HepG2 (cell line): ENCODE data around the gene FLAD1. TPM values are rescaled to one million over a fixed set of nuclear protein-coding genes. Genes with fewer than 3 reads are reported as not detected.

Source experiments
- ATAC-seq: fragments of 200-7000 bp; cut with Tn5 transposase; 3 replicates; pipeline ENCODE4 v1.9.1; 2020; ENCODE audit warnings: mild to moderate bottlenecking, moderate library complexity
- BruUV-seq: library from RNA; stranded (reverse); fragments of 400-500 nt; replicated peaks from 2 replicates; lab custom pipeline; 2021; lab: Mats Ljungman, UMichigan
- CTCF ChIA-PET: fragments of 300-600 bp; formaldehyde crosslinking; extraction: SDS; loops from one replicate; lab custom pipeline; 2021; ENCODE audit warnings: low total read pairs, inconsistent platforms, low intra/inter-chr PET ratio; lab: Yijun Ruan, JAX
- POLR2A ChIA-PET: fragments of 350-600 bp; sonication (Branson Sonifier 250); formaldehyde crosslinking; loops from one replicate; lab custom pipeline; 2020; ENCODE audit warnings: antibody characterized with exemption, inconsistent platforms; lab: Yijun Ruan, JAX
- DNase-seq: peaks from one replicate; pipeline ENCODE4 v3.0.0-alpha.2; 2015; ENCODE audit warnings: low spot score
- FAIRE-seq: peaks from 3 replicates; lab custom pipeline; 2011; peaks lifted over from hg19 to GRCh38; lab: Jason Lieb, UNC
- H2AFZ ChIP-seq: one replicate; pipeline ENCODE4 v1.6.1; 2011; ENCODE audit warnings: low read length, inconsistent platforms
- H3K27ac ChIP-seq: fragments of 300-600 bp; 3 replicates; pipeline ENCODE4 v1.8.0; 2011; ENCODE audit warnings: mixed run types, mild to moderate bottlenecking, mixed read lengths, low read length, inconsistent platforms; ENCODE audit not compliant: insufficient read depth; ENCODE audit errors: extremely low read length
- H3K27me3 ChIP-seq, 2 experiments: fragments of 200-600 bp in 1 of 2; 2 replicates in 1 of 2; 3 replicates in 1 of 2; pipeline versions ENCODE4 v1.6.0 to v1.8.0; 2011; ENCODE audit warnings: low read length in 2 of 2, mild to moderate bottlenecking in 2 of 2, moderate library complexity in 2 of 2, inconsistent platforms in 1 of 2; ENCODE audit not compliant: insufficient read depth in 2 of 2, control insufficient read depth in 1 of 2
- H3K36me3 ChIP-seq, 2 experiments: fragments of 200-600 bp in 1 of 2; replicated peaks in 1 of 2; 2 replicates in 1 of 2; 3 replicates in 1 of 2; pipeline versions ENCODE4 v1.5.1 to v1.8.0; 2011; ENCODE audit warnings: low read length in 2 of 2, inconsistent platforms in 1 of 2; ENCODE audit not compliant: insufficient read depth in 2 of 2, control insufficient read depth in 1 of 2
- H3K4me1 ChIP-seq: 2 replicates; pipeline ENCODE4 v1.5.1; 2012; ENCODE audit warnings: low read length, inconsistent platforms; ENCODE audit not compliant: insufficient read depth
- H3K4me2 ChIP-seq: 2 replicates; pipeline ENCODE4 v1.6.0; 2011; ENCODE audit warnings: low read depth, low read length, inconsistent platforms
- H3K4me3 ChIP-seq, 3 experiments: fragments of 200-600 bp in 1 of 3; sonication (generic), shearing (Covaris generic) in 1 of 3; replicated peaks in 1 of 3; 2 replicates each; pipeline ENCODE4 v1.5.1; 2011 to 2016; ENCODE audit warnings: low read length in 3 of 3, inconsistent platforms in 2 of 3, low read depth in 2 of 3, mild to moderate bottlenecking in 2 of 3, control low read depth in 1 of 3, mixed read lengths in 1 of 3; ENCODE audit not compliant: insufficient read depth in 1 of 3
- H3K79me2 ChIP-seq: one replicate; pipeline ENCODE4 v1.6.1; 2011; ENCODE audit warnings: low read length, inconsistent platforms; ENCODE audit not compliant: insufficient read depth
- H3K9ac ChIP-seq: 2 replicates; pipeline ENCODE4 v1.6.0; 2011; ENCODE audit warnings: mild to moderate bottlenecking, low read depth, low read length, inconsistent platforms; ENCODE audit not compliant: insufficient read depth
- H3K9me3 ChIP-seq: 2 replicates; pipeline ENCODE4 v1.5.1; 2012; ENCODE audit warnings: mild to moderate bottlenecking, low read length
- H4K20me1 ChIP-seq: 2 replicates; pipeline ENCODE4 v1.6.0; 2011; ENCODE audit warnings: inconsistent platforms, mild to moderate bottlenecking, low read length, moderate library complexity; ENCODE audit not compliant: insufficient read depth
- ARID5B ChIP-seq: IDR thresholded peaks from 2 replicates; pipeline ENCODE4 v1.4.0; 2020; ENCODE audit warnings: mild to moderate bottlenecking, missing genetic modification reagents
- CHD4 ChIP-seq: fragments of 200-600 bp; sonication (generic); IDR thresholded peaks from 2 replicates; pipeline ENCODE4 v1.7.0; 2017; ENCODE audit warnings: mild to moderate bottlenecking, low read length, borderline replicate concordance
- EED ChIP-seq: sonication (generic); formaldehyde crosslinking; IDR thresholded peaks from 2 replicates; pipeline ENCODE4 v1.5.0; 2020; ENCODE audit warnings: mild to moderate bottlenecking, missing genetic modification reagents
- GTF3A ChIP-seq: sonication (generic); formaldehyde crosslinking; conservative IDR thresholded peaks from 2 replicates; pipeline ENCODE4 v1.4.0; 2020; ENCODE audit warnings: mild to moderate bottlenecking, missing genetic modification reagents
- HCFC1 ChIP-seq: fragments of 150-350 bp; IDR thresholded peaks from 2 replicates; pipeline ENCODE4 v1.6.1; 2014; ENCODE audit warnings: low read depth, low read length
- NCOA2 ChIP-seq: sonication (generic); formaldehyde crosslinking; IDR thresholded peaks from 2 replicates; pipeline ENCODE4 v1.8.0; 2022; ENCODE audit warnings: inconsistent platforms
- REL ChIP-seq: sonication (generic); formaldehyde crosslinking; conservative IDR thresholded peaks from 2 replicates; pipeline ENCODE4 v1.8.0; 2022; ENCODE audit warnings: mild to moderate bottlenecking, missing genetic modification reagents, moderate library complexity
- RFXANK ChIP-seq: IDR thresholded peaks from 2 replicates; pipeline ENCODE4 v1.6.1; 2016
- SOX13 ChIP-seq, 3 experiments: fragments of 450-650 bp in 1 of 3; sonication (generic) in 1 of 3; formaldehyde crosslinking in 1 of 3; IDR thresholded peaks in 2 of 3; conservative IDR thresholded peaks in 1 of 3; 2 replicates each; pipeline versions ENCODE4 v1.5.0 to v1.6.1; 2016 to 2020; ENCODE audit warnings: antibody characterized with exemption in 1 of 3, mild to moderate bottlenecking in 1 of 3, missing compliant biosample characterization in 1 of 3, missing genetic modification reagents in 1 of 3, moderate library complexity in 1 of 3
- YEATS2 ChIP-seq: sonication (generic); formaldehyde crosslinking; IDR thresholded peaks from 2 replicates; pipeline ENCODE4 v1.4.0; 2020; ENCODE audit warnings: missing genetic modification reagents, borderline replicate concordance
- ZBTB37 ChIP-seq: sonication (generic); formaldehyde crosslinking; IDR thresholded peaks from 2 replicates; pipeline ENCODE4 v1.4.0; 2020; ENCODE audit warnings: mild to moderate bottlenecking, missing genetic modification reagents
- ZC3H13 ChIP-seq: sonication (generic); formaldehyde crosslinking; IDR thresholded peaks from 2 replicates; pipeline ENCODE4 v1.8.1; 2023; ENCODE audit warnings: mild to moderate bottlenecking, missing genetic modification reagents, moderate library complexity
- ZNF703 ChIP-seq: sonication (generic); formaldehyde crosslinking; IDR thresholded peaks from 2 replicates; pipeline ENCODE4 v1.5.1; 2020; ENCODE audit warnings: missing genetic modification reagents, mild to moderate bottlenecking, moderate library complexity, borderline replicate concordance
- ZNF766 ChIP-seq: sonication (generic); formaldehyde crosslinking; IDR thresholded peaks from 2 replicates; pipeline ENCODE4 v1.5.0; 2020; ENCODE audit warnings: missing genetic modification reagents, borderline replicate concordance
- ZNF781 ChIP-seq: sonication (generic); formaldehyde crosslinking; IDR thresholded peaks from 2 replicates; pipeline ENCODE4 v1.5.1; 2020; ENCODE audit warnings: borderline replicate concordance, mild to moderate bottlenecking, missing genetic modification reagents; ENCODE audit errors: not compliant biosample characterization
- ZSCAN25 ChIP-seq: sonication (generic); formaldehyde crosslinking; IDR thresholded peaks from 2 replicates; pipeline ENCODE4 v1.8.0; 2022; ENCODE audit warnings: mild to moderate bottlenecking, missing genetic modification reagents
- WGBS: methylation state at CpG from one replicate; pipeline ENCODE4 v1.1.6; 2017; ENCODE audit warnings: low lambda C conversion rate; 5-methylcytosine and 5-hydroxymethylcytosine counted together
- in situ Hi-C: cut with HindIII; loops from 2 replicates; pipeline ENCODE4 v1.10.0; 2017; ENCODE audit warnings: low pct_unique_long_range_greater_than_20kb; ENCODE audit not compliant: extremely low pct_ligation_motif_present
- intact Hi-C: fragments of 100-400 bp; cut with micrococcal nuclease; formaldehyde crosslinking; loops from one replicate; pipeline ENCODE4 v1.10.0; 2022; ENCODE audit not compliant: unreplicated experiment
- polyA plus RNA-seq, 8 experiments: library from polyadenylated mRNA; depleted of rRNA in 3 of 8; stranded (reverse) in 7 of 8; unstranded in 1 of 8; fragments of >200 nt; fragmentation: Illumina TruSeq in 4 of 8; extraction: Trizol in 4 of 8; gene quantifications; 2 replicates each; pipeline versions ENCODE4 v1.2.1 to v1.2.3, GENCODE V29; 2011 to 2016; ENCODE audit warnings: low read depth in 4 of 8, missing spikeins in 1 of 8, mixed read lengths in 1 of 8; ENCODE audit not compliant: insufficient read depth in 1 of 8
- total RNA-seq, 5 experiments: library from RNA; depleted of rRNA; stranded (reverse); fragments of >200 nt; fragmentation: Illumina TruSeq; extraction: Trizol; gene quantifications; 2 replicates each; pipeline ENCODE4 v1.2.3, GENCODE V29; 2016; ENCODE audit warnings: low read depth in 1 of 5
- TF ChIP-seq, protein P1 (sequence below): sonication (generic); formaldehyde crosslinking; IDR thresholded peaks from 2 replicates; pipeline ENCODE4 v1.9.0; 2021; ENCODE audit warnings: missing genetic modification reagents, borderline replicate concordance

Gene FLAD1
- total and polyA plus RNA-seq, 2 of the 13 experiments (the other 11 are each of a cell fraction or from before 2014, with no cell fraction given) = 25.9 to 32.8 TPM

DNA sequence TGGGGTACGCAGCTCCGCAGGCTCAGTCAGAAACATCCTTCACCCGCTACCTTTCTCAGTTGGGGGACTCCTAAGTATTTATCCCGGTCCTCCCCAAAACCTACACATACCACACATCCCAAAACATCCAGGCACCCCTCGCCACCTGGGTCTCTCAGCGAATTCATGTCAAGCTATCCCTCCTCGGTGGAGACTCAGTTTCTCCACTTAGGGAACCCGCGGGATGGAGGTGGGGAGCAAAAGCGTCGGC is 18.2 kb downstream of the FLAD1 start:
- CTCF ChIA-PET = interaction anchor here (1.8 to 6.8 kb wide), 2 partner anchors 16 to 82 kb away, joined by 4 to 54 read pairs; no protein-coding TSS in a partner anchor
- DNase-seq = no peak
- Histone ChIP-seq H3K4me1 (peaks cover 38% of the 10 kb centered on the region), H2AFZ (no peak overlapping the region), H3K9ac (peak overlapping the region; percentile 83), H3K36me3 (no peaks in the 10 kb centered on the region), H3K27me3 (no peaks in the 10 kb centered on the region; a peak in 1 of 5 replicates), H3K4me2 (peak overlapping the region; percentile 100), H3K9me3 (no peaks in the 10 kb centered on the region), H3K4me3 (peak overlapping the region; percentile 70 to 86 (median 84)), H4K20me1 (no peaks in the 10 kb centered on the region), H3K79me2 (peaks cover 22% of the 10 kb centered on the region), H3K27ac (peak overlapping the region; percentile 97)
- ATAC-seq = no peak
- BruUV-seq = no TSS peak
- 0% methylated on average over 11 of the region's 11 CpGs for WGBS
- in situ Hi-C loops = no loop called here
- POLR2A ChIA-PET = interaction anchor here (0.6 to 6.7 kb wide), 25 partner anchors 8 to 442 kb away, joined by 3 to 90 read pairs (median 6); partner anchors contain the start of genes ADAM15, FLAD1, LENEP and PBXIP1
- FAIRE-seq = no peak
- intact Hi-C loops = loop anchor here (1.0 to 5.0 kb wide), 3 partner anchors 16 to 444 kb away; partner anchors contain the start of genes PYGO2 and UBE2Q1
- TF ChIP-seq ZNF781 (CRISPR knock-in tag) (no peak), HCFC1 (no peak), REL (CRISPR knock-in tag) (no peak; the same call in 1 of the 2 replicates), CHD4 (peak; percentile 85; the same call in 1 of the 2 replicates), EED (no peak), ARID5B (CRISPR knock-in tag) (no peak), SOX13 (IDR thresholded peaks at IDR 0.05) (no peak), SOX13 (CRISPR knock-in tag; conservative IDR thresholded peaks at IDR 0.05 in 1 of 2, IDR thresholded peaks at IDR 0.05 in 1 of 2) (no peak), RFXANK (CRISPR knock-in tag) (no peak), NCOA2 (CRISPR knock-in tag) (no peak), GTF3A (CRISPR knock-in tag) (0 out of 2 replicates have a peak, but pooled peaks have one; percentile 5), ZNF703 (CRISPR knock-in tag) (no peak), ZNF766 (0 out of 2 replicates have a peak, but pooled peaks have one; percentile 19), ZSCAN25 (CRISPR knock-in tag) (no peak), ZC3H13 (CRISPR knock-in tag) (no peak), ZBTB37 (CRISPR knock-in tag) (no peak), YEATS2 (CRISPR knock-in tag) (no peak)
- TF ChIP-seq, protein P1, sequence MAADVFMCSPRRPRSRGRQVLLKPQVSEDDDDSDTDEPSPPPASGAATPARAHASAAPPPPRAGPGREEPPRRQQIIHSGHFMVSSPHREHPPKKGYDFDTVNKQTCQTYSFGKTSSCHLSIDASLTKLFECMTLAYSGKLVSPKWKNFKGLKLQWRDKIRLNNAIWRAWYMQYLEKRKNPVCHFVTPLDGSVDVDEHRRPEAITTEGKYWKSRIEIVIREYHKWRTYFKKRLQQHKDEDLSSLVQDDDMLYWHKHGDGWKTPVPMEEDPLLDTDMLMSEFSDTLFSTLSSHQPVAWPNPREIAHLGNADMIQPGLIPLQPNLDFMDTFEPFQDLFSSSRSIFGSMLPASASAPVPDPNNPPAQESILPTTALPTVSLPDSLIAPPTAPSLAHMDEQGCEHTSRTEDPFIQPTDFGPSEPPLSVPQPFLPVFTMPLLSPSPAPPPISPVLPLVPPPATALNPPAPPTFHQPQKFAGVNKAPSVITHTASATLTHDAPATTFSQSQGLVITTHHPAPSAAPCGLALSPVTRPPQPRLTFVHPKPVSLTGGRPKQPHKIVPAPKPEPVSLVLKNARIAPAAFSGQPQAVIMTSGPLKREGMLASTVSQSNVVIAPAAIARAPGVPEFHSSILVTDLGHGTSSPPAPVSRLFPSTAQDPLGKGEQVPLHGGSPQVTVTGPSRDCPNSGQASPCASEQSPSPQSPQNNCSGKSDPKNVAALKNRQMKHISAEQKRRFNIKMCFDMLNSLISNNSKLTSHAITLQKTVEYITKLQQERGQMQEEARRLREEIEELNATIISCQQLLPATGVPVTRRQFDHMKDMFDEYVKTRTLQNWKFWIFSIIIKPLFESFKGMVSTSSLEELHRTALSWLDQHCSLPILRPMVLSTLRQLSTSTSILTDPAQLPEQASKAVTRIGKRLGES (CRISPR knock-in tag) = no peak
